NCI-H2081 (cell line): ENCODE measurements around the gene CCDC192.
A peak's percentile ranks its signal among the peaks of the same experiment; 100 is the strongest.

Experiments used
- DNase-seq, 2 experiments: peaks; one replicate each; lab custom pipeline; 2025; lab: John Stamatoyannopoulos, UW

CCDC192 gene

GRCh38 chr5:127981498-127981897 lies 278.3 kb downstream of the CCDC192 start:
- no peak for DNase-seq

GRCh38 chr5:127985811-127986325 lies 282.7 kb downstream of the CCDC192 start:
- no peak for DNase-seq

- DNase-seq: no peak
Observed at GRCh38 chr5:127987354-127988145, 284.4 kb downstream of the CCDC192 start.

DNA sequence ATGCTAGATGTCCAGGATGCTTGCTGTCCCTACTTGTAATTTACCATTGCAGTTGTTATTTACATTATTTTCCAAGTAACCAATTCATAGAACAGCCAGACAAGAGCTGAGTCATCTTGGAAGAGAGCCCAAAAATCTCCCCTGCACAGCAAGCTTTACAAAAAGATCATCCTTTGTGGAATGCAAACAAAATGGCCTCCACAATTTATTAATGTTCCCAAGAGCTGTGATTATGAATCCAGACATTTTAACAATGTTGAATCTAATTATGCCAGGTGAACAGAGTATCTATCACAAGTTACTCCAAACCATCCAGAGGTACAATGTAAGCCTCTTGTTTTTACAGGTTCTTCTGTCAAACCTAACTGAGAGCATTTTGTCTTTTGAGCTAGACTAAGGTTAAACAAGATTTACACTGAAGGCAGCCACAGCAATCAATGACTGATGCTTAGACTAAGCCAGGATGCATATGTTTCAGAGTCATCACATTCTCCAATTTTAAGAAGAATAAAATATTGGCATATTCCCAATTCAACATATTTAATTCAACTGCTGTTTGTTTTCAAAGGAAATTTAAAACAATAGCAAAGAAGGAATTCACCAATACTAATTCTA lies 285.1 kb downstream of the CCDC192 start:
- DNase-seq: peak; percentile 11 to 57
